Measurements from ENCODE around the gene TIGD2.

Gene TIGD2

DNA sequence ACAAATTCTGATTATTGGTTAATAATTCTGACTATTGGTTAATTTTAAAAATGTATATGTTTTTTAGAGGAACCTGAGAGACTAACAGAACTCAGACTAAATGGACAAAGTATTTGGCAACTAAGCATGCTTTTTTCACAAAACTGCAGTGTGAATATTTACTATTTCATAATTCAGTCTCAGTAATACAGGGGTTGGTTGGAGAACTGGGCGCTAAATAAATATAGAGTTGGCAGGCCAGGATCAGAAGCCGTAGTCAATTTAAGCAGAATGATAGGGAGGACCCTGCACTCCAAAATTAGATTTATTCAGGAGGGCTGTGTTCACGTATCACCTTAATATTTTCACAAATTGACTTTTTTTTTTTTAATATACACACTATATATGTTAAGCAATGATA lies 5.8 kb downstream of the TIGD2 start:
- DNase-seq (ENCODE audit: low read depth) = no peak
- no peak overlapping the region for H3K4me3 ChIP-seq (replicated peaks; ENCODE audit: low read depth, low read length)
- no peak for TF ChIP-seq CTCF (IDR thresholded peaks at IDR 0.05; ENCODE audit: low read length, missing control alignments)

GRCh38 chr4:89119166-89119565 lies 7.8 kb downstream of the TIGD2 start:
- no peak for TF ChIP-seq CTCF (IDR thresholded peaks at IDR 0.05; ENCODE audit: low read length, missing control alignments)
- peak; percentile 39 for DNase-seq (ENCODE audit: low read depth)
- no peak overlapping the region for H3K4me3 ChIP-seq (replicated peaks; ENCODE audit: low read depth, low read length)

DNA sequence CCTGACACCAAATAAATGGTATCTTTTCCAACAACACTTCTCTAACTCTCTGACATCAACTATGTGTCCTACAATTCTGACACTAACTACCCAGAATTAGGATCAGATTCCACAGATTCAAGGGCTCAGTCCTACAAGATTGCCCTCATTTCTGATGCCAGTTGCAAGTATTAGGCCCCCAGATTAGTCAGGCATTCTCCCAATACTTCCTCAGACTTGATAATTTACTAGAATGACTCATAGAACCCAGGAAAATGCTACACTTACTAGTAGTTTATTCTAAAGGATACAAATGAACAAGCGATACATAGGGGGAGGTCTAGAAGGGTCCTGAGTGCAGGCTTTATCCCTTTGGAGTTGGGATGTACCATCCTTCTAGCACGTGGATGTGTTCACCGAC lies 8.5 kb downstream of the TIGD2 start:
- no peak for DNase-seq (ENCODE audit: low read depth)
- TF ChIP-seq CTCF (IDR thresholded peaks at IDR 0.05; ENCODE audit: low read length, missing control alignments) = no peak

DNA sequence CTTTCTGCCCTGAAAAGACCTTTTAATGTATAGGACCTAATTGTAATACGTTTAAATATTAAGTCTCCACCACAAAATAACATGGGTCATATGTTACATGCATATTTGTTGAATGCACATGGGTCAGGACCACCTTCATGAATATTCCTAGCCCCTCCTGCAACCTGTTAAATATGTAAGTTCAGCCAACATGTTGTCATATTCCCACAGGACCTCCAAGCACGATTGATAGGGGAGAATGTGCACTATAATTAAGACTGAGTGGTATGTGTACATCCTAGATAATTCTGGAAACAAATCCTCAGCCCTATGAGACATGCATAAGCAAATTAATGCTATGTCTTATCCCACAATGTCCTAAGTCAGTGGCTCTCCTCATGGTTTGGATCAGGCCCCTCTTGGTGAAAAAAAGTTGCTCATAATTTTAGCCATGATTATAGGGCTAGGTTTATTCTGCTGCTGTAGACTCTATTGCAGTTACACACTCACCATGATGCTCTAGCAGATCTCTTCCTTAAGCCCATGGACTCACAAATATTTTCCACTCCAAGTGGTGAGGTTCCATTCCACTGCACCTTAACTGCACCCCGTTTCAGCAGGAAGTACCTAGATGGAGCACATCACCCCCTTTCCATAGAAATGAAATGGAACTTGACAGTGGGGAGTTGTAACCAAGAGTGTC lies 10.2 kb downstream of the TIGD2 start:
- DNase-seq (ENCODE audit: low read depth) = no peak
- no peak for TF ChIP-seq CTCF (IDR thresholded peaks at IDR 0.05; ENCODE audit: low read length, missing control alignments)
- no peak overlapping the region for H3K4me3 ChIP-seq (replicated peaks; ENCODE audit: low read depth, low read length)

More for the DNA sequence above, 8.5 kb downstream of the TIGD2 start:
- no peak overlapping the region for H3K4me3 ChIP-seq (replicated peaks; ENCODE audit: low read depth, low read length)

DNA sequence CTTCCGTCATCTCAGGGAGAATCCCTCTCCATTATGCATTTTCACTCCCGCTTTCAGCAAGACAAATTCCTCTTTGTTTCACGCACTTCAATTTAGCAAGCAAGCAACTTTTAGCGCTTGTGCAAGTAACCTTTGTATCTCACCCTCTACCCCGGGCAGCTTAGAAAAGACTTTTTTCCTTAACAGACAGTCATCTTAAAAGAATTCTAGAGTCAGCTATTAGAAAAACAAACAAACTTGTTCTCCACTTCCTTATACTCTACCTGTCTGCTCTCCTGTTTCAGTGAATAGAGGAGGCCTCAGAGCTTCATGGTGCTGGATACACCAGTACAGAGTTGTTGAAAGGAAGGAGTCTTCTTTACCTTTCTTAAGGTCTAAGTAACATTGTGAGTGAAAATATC lies 12.1 kb downstream of the TIGD2 start:
- no peak for TF ChIP-seq CTCF (IDR thresholded peaks at IDR 0.05; ENCODE audit: low read length, missing control alignments)
- H3K4me3 ChIP-seq (replicated peaks; ENCODE audit: low read depth, low read length) = no peak overlapping the region
- DNase-seq (ENCODE audit: low read depth) = no peak

GRCh38 chr4:89125901-89126782 lies 14.8 kb downstream of the TIGD2 start:
- DNase-seq (ENCODE audit: low read depth) = no peak
- no peak for TF ChIP-seq CTCF (IDR thresholded peaks at IDR 0.05; ENCODE audit: low read length, missing control alignments)
- H3K4me3 ChIP-seq (replicated peaks; ENCODE audit: low read depth, low read length) = no peak overlapping the region
